ENCODE data around the gene UTS2R. TPM values are rescaled to one million over a fixed set of nuclear protein-coding genes. Genes with fewer than 3 reads are reported as not detected.
A peak's percentile ranks its signal among the peaks of the same experiment; 100 is the strongest.

Gene UTS2R
- total RNA-seq, 1 donor = not detected

GRCh38 chr17:82334622-82335394 lies 36.8 kb upstream of the UTS2R start:
- H3K4me2 ChIP-seq (ENCODE audit: insufficient read depth, low read length) = peak overlapping the region; percentile 86
- peaks cover 23% of the 10 kb centered on the region for H3K27me3 ChIP-seq (ENCODE audit: insufficient read depth, low read length)
- no peak overlapping the region for H3K27ac ChIP-seq (ENCODE audit: low read depth, low read length)
- peak; percentile 96 for DNase-seq (ENCODE audit: insufficient read length, low spot score, missing footprints)
- no peak for TF ChIP-seq CTCF (IDR thresholded peaks at IDR 0.05; ENCODE audit: extremely low read depth, low read depth, low read length)
- peak overlapping the region; percentile 25 for H2AFZ ChIP-seq (ENCODE audit: low read length)
- no peaks in the 10 kb centered on the region for H3K9me3 ChIP-seq (ENCODE audit: low read depth, low read length)
- no peaks in the 10 kb centered on the region for H4K20me1 ChIP-seq (ENCODE audit: insufficient read depth, low read length)
- H3K36me3 ChIP-seq (ENCODE audit: insufficient read depth, low read length) = no peaks in the 10 kb centered on the region
- H3K79me2 ChIP-seq (ENCODE audit: insufficient read depth, low read length) = no peaks in the 10 kb centered on the region
- peak overlapping the region; percentile 69 for H3K4me3 ChIP-seq (ENCODE audit: insufficient read depth, low read length)
- H3K4me1 ChIP-seq (ENCODE audit: insufficient read depth, low read length) = peaks cover 38% of the 10 kb centered on the region

- H2AFZ ChIP-seq (ENCODE audit: low read length) = peak overlapping the region; percentile 94
- H3K4me3 ChIP-seq (ENCODE audit: insufficient read depth, low read length) = peak overlapping the region; percentile 70
- peaks cover 24% of the 10 kb centered on the region for H3K4me1 ChIP-seq (ENCODE audit: insufficient read depth, low read length)
- no peaks in the 10 kb centered on the region for H3K9me3 ChIP-seq (ENCODE audit: low read depth, low read length)
- peak; percentile 98 for DNase-seq (ENCODE audit: insufficient read length, low spot score, missing footprints)
- H3K36me3 ChIP-seq (ENCODE audit: insufficient read depth, low read length) = no peaks in the 10 kb centered on the region
- TF ChIP-seq CTCF (IDR thresholded peaks at IDR 0.05; ENCODE audit: extremely low read depth, low read depth, low read length) = no peak
- H3K4me2 ChIP-seq (ENCODE audit: insufficient read depth, low read length) = peak overlapping the region; percentile 94
- no peak overlapping the region for H3K27ac ChIP-seq (ENCODE audit: low read depth, low read length)
- no peaks in the 10 kb centered on the region for H3K79me2 ChIP-seq (ENCODE audit: insufficient read depth, low read length)
- H4K20me1 ChIP-seq (ENCODE audit: insufficient read depth, low read length) = no peaks in the 10 kb centered on the region
- peaks cover 3% of the 10 kb centered on the region for H3K27me3 ChIP-seq (ENCODE audit: insufficient read depth, low read length)
Measured at GRCh38 chr17:82338858-82339633, 32.5 kb upstream of the UTS2R start.

- no peaks in the 10 kb centered on the region for H4K20me1 ChIP-seq (ENCODE audit: insufficient read depth, low read length)
- peak overlapping the region; percentile 94 for H2AFZ ChIP-seq (ENCODE audit: low read length)
- DNase-seq (ENCODE audit: insufficient read length, low spot score, missing footprints) = peak; percentile 54
- no peak overlapping the region for H3K27ac ChIP-seq (ENCODE audit: low read depth, low read length)
- peak overlapping the region; percentile 70 for H3K4me3 ChIP-seq (ENCODE audit: insufficient read depth, low read length)
- no peaks in the 10 kb centered on the region for H3K79me2 ChIP-seq (ENCODE audit: insufficient read depth, low read length)
- peaks cover 15% of the 10 kb centered on the region for H3K4me1 ChIP-seq (ENCODE audit: insufficient read depth, low read length)
- H3K27me3 ChIP-seq (ENCODE audit: insufficient read depth, low read length) = no peaks in the 10 kb centered on the region
- peak overlapping the region; percentile 94 for H3K4me2 ChIP-seq (ENCODE audit: insufficient read depth, low read length)
- no peaks in the 10 kb centered on the region for H3K36me3 ChIP-seq (ENCODE audit: insufficient read depth, low read length)
- TF ChIP-seq CTCF (IDR thresholded peaks at IDR 0.05; ENCODE audit: extremely low read depth, low read depth, low read length) = no peak
- no peaks in the 10 kb centered on the region for H3K9me3 ChIP-seq (ENCODE audit: low read depth, low read length)
Measured at GRCh38 chr17:82339634-82340580, 31.7 kb upstream of the UTS2R start.
